Calu3 (cell line): Measurements from ENCODE around the gene ARFGEF2. TPM values are rescaled to one million over a fixed set of nuclear protein-coding genes. Genes with fewer than 3 reads are reported as not detected.
"Not testable (repeated sequence)": the region's sequence is repeated elsewhere in the genome, so short reads cannot be mapped to it uniquely, and the experiment has no call there.

Source experiments
- BruUV-seq: library from RNA; stranded (reverse); fragments of 400-500 nt; replicated peaks from 2 replicates; lab custom pipeline; 2021; lab: Mats Ljungman, UMichigan
- CTCF ChIA-PET: fragments of 300-600 bp; sonication (Branson Sonifier 250); formaldehyde crosslinking; loops from one replicate; lab custom pipeline; 2022; ENCODE audit warnings: antibody characterized with exemption; lab: Charles Lee
- DNase-seq: peaks from one replicate; pipeline ENCODE4 v3.0.0; 2022
- H3K27ac Mint-ChIP-seq: one replicate; pipeline ENCODE4 v1.8.0; 2022; ENCODE audit warnings: mixed read lengths; ENCODE audit not compliant: unreplicated experiment
- H3K27me3 Mint-ChIP-seq: one replicate; pipeline ENCODE4 v1.8.0; 2022; ENCODE audit warnings: mixed read lengths; ENCODE audit not compliant: unreplicated experiment
- H3K36me3 Mint-ChIP-seq: one replicate; pipeline ENCODE4 v1.8.0; 2022; ENCODE audit warnings: mild to moderate bottlenecking, moderate library complexity, mixed read lengths; ENCODE audit not compliant: insufficient read depth, unreplicated experiment
- H3K4me1 Mint-ChIP-seq: one replicate; pipeline ENCODE4 v1.8.0; 2022; ENCODE audit warnings: mild to moderate bottlenecking, low read depth, mixed read lengths; ENCODE audit not compliant: unreplicated experiment
- H3K4me3 Mint-ChIP-seq: one replicate; pipeline ENCODE4 v1.8.0; 2022; ENCODE audit warnings: mild to moderate bottlenecking, low read depth, moderate library complexity, mixed read lengths; ENCODE audit not compliant: unreplicated experiment
- H3K9me3 Mint-ChIP-seq: one replicate; pipeline ENCODE4 v1.8.0; 2022; ENCODE audit warnings: low read depth, mixed read lengths; ENCODE audit not compliant: unreplicated experiment
- CTCF ChIP-seq: fragments of 200-600 bp; IDR thresholded peaks from one replicate; pipeline ENCODE4 v1.8.0; 2022; ENCODE audit warnings: antibody characterized with exemption; ENCODE audit not compliant: unreplicated experiment
- intact Hi-C: fragments of 100-400 bp; cut with micrococcal nuclease; formaldehyde crosslinking; loops from one replicate; pipeline ENCODE4 v1.10.0; 2022; ENCODE audit not compliant: unreplicated experiment
- total RNA-seq: library from RNA; stranded (reverse); gene quantifications from 2 replicates; pipeline ENCODE4 v1.2.3, GENCODE V29; 2022

Gene ARFGEF2
- total RNA-seq, 1 experiment from 2014 or later, result 59.2 TPM

GRCh38 chr20:48885237-48885636, 36.3 kb upstream of the ARFGEF2 start:
- no TSS peak for BruUV-seq
- H3K4me1 Mint-ChIP-seq, result peaks cover 2% of the 10 kb centered on the region
- no peak overlapping the region for H3K27ac Mint-ChIP-seq
- no peak overlapping the region for H3K4me3 Mint-ChIP-seq
- intact Hi-C loops, result no loop called here
- no peaks in the 10 kb centered on the region for H3K36me3 Mint-ChIP-seq
- DNase-seq, result no peak
- peaks cover 41% of the 10 kb centered on the region for H3K27me3 Mint-ChIP-seq
- CTCF ChIA-PET, result interaction anchor here (0.6 kb wide), 1 partner anchor 355 kb away, joined by 5 read pairs; no protein-coding TSS in a partner anchor
- H3K9me3 Mint-ChIP-seq, result no peaks in the 10 kb centered on the region
- no peak for TF ChIP-seq CTCF

GRCh38 chr20:48886194-48886593, 35.3 kb upstream of the ARFGEF2 start:
- no peak for DNase-seq
- Mint-ChIP-seq H3K36me3 (no peaks in the 10 kb centered on the region), H3K4me3 (no peak overlapping the region), H3K4me1 (no peaks in the 10 kb centered on the region), H3K27me3 (peaks cover 50% of the 10 kb centered on the region), H3K9me3 (no peaks in the 10 kb centered on the region), H3K27ac (no peak overlapping the region)
- TF ChIP-seq CTCF, result no peak
- intact Hi-C loops, result no loop called here
- BruUV-seq, result no TSS peak
- CTCF ChIA-PET, result no interaction called here

GRCh38 chr20:48886811-48887210, 34.7 kb upstream of the ARFGEF2 start:
- BruUV-seq, result no TSS peak
- Mint-ChIP-seq H3K4me3 (no peak overlapping the region), H3K9me3 (no peaks in the 10 kb centered on the region), H3K4me1 (no peaks in the 10 kb centered on the region), H3K27ac (no peak overlapping the region), H3K36me3 (no peaks in the 10 kb centered on the region), H3K27me3 (peaks cover 57% of the 10 kb centered on the region)
- no peak for DNase-seq
- no peak for TF ChIP-seq CTCF
- CTCF ChIA-PET, result no interaction called here
- intact Hi-C loops, result no loop called here

GRCh38 chr20:48888517-48888916, 33.0 kb upstream of the ARFGEF2 start:
- H3K4me1 Mint-ChIP-seq, H3K36me3 Mint-ChIP-seq, H3K27ac Mint-ChIP-seq, H3K4me3 Mint-ChIP-seq, DNase-seq, BruUV-seq, H3K9me3 Mint-ChIP-seq, intact Hi-C loops: not testable (repeated sequence)
- CTCF ChIA-PET, result interaction anchor here (0.7 kb wide), 2 partner anchors 112 to 220 kb away, joined by 3 to 13 read pairs; no protein-coding TSS in a partner anchor
- H3K27me3 Mint-ChIP-seq, result peaks cover 74% of the 10 kb centered on the region

- CTCF ChIA-PET, result interaction anchor here (0.5 to 1.6 kb wide), 2 partner anchors 12 to 24 kb away, joined by 3 to 5 read pairs; no protein-coding TSS in a partner anchor
- no peak for TF ChIP-seq CTCF
- Mint-ChIP-seq H3K4me1 (no peaks in the 10 kb centered on the region), H3K27me3 (peaks cover 75% of the 10 kb centered on the region), H3K36me3 (no peaks in the 10 kb centered on the region), H3K9me3 (no peaks in the 10 kb centered on the region), H3K4me3 (no peak overlapping the region), H3K27ac (no peak overlapping the region)
- intact Hi-C loops, result no loop called here
- DNase-seq, result no peak
- no TSS peak for BruUV-seq
Measured at GRCh38 chr20:48889140-48889790, 32.2 kb upstream of the ARFGEF2 start.
